ENCODE results near the gene LPIN3. TPM values are rescaled to one million over a fixed set of nuclear protein-coding genes. Genes with fewer than 3 reads are reported as not detected.

Gene LPIN3
- total and polyA plus RNA-seq, 2 experiments from 2014 or later: 6.1 to 9.7 TPM

DNA sequence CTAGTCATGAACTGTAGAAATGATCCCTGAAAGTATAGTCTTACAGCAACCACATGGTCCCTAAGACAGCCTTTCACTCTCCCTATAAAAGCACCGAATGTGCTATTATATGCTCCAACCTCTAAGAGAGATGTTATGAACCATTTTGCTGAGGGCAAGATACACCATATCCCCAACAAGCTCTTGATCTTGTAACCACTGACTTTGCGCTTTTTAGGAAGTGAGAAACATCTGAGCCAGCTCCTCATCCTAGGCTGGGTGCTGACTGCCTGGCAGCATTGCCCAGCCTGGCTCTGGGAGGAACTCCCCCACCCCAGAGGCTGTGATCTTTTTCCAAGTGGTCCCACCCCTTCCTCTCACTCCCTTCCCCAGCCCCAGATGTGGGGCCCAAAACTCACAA is 29.1 kb downstream of the LPIN3 start (continued):
- TF ChIP-seq ZNF462 (CRISPR knock-in tag; IDR thresholded peaks at IDR 0.05): no peak
- TF ChIP-seq, protein P1, sequence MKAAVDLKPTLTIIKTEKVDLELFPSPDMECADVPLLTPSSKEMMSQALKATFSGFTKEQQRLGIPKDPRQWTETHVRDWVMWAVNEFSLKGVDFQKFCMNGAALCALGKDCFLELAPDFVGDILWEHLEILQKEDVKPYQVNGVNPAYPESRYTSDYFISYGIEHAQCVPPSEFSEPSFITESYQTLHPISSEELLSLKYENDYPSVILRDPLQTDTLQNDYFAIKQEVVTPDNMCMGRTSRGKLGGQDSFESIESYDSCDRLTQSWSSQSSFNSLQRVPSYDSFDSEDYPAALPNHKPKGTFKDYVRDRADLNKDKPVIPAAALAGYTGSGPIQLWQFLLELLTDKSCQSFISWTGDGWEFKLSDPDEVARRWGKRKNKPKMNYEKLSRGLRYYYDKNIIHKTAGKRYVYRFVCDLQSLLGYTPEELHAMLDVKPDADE (IDR thresholded peaks at IDR 0.05): no peak
- TF ChIP-seq CTCF (conservative IDR thresholded peaks at IDR 0.05; ENCODE audit: low read depth in 2 of 2): no peak
- TF ChIP-seq CREB1 (CRISPR knock-in tag; IDR thresholded peaks at IDR 0.05; ENCODE audit: low read depth): no peak

- H3K4me3 ChIP-seq: no peak overlapping the region
- peaks cover 45% of the 10 kb centered on the region for H3K27me3 ChIP-seq (ENCODE audit: insufficient read depth)
- peaks cover 25% of the 10 kb centered on the region for H3K9me3 Mint-ChIP-seq
- H3K36me3 Mint-ChIP-seq (ENCODE audit: low read depth): peaks cover 16% of the 10 kb centered on the region
- no peak overlapping the region for H3K4me3 Mint-ChIP-seq
- peaks cover 11% of the 10 kb centered on the region for H3K4me1 Mint-ChIP-seq
- H3K4me1 ChIP-seq (ENCODE audit: insufficient read depth): peaks cover 5% of the 10 kb centered on the region; the same call in 1 of the 2 replicates
- no peaks in the 10 kb centered on the region for H3K9me2 ChIP-seq (ENCODE audit: insufficient read depth)
- no peaks in the 10 kb centered on the region for H3K36me3 ChIP-seq (ENCODE audit: insufficient read depth)
- H3K79me2 ChIP-seq (replicated peaks; ENCODE audit: insufficient read depth): no peaks in the 10 kb centered on the region
- no peak overlapping the region for H3K4me2 ChIP-seq
- DNase-seq (ENCODE audit: low spot score) (no peak), ATAC-seq (no peak)
- no peaks in the 10 kb centered on the region for H4K20me1 ChIP-seq (replicated peaks; ENCODE audit: insufficient read depth)
- no peak overlapping the region for H3K27ac ChIP-seq (ENCODE audit: low read depth)
- H3K27me3 Mint-ChIP-seq (ENCODE audit: insufficient read depth, low read depth, poor library complexity): peaks cover 36% of the 10 kb centered on the region
- no peak overlapping the region for H3K27ac Mint-ChIP-seq
- peaks cover 7% of the 10 kb centered on the region; the same call in 1 of the 2 replicates for H3F3A ChIP-seq (replicated peaks; ENCODE audit: low read depth)
- H2AFZ ChIP-seq: no peak overlapping the region
- TF ChIP-seq CTCF (conservative IDR thresholded peaks at IDR 0.05; ENCODE audit: low read depth in 2 of 2): no peak
- TF ChIP-seq CREB1 (CRISPR knock-in tag; IDR thresholded peaks at IDR 0.05; ENCODE audit: low read depth): no peak
- TF ChIP-seq ZNF114 (CRISPR knock-in tag; IDR thresholded peaks at IDR 0.05): no peak
- TF ChIP-seq, protein P2, sequence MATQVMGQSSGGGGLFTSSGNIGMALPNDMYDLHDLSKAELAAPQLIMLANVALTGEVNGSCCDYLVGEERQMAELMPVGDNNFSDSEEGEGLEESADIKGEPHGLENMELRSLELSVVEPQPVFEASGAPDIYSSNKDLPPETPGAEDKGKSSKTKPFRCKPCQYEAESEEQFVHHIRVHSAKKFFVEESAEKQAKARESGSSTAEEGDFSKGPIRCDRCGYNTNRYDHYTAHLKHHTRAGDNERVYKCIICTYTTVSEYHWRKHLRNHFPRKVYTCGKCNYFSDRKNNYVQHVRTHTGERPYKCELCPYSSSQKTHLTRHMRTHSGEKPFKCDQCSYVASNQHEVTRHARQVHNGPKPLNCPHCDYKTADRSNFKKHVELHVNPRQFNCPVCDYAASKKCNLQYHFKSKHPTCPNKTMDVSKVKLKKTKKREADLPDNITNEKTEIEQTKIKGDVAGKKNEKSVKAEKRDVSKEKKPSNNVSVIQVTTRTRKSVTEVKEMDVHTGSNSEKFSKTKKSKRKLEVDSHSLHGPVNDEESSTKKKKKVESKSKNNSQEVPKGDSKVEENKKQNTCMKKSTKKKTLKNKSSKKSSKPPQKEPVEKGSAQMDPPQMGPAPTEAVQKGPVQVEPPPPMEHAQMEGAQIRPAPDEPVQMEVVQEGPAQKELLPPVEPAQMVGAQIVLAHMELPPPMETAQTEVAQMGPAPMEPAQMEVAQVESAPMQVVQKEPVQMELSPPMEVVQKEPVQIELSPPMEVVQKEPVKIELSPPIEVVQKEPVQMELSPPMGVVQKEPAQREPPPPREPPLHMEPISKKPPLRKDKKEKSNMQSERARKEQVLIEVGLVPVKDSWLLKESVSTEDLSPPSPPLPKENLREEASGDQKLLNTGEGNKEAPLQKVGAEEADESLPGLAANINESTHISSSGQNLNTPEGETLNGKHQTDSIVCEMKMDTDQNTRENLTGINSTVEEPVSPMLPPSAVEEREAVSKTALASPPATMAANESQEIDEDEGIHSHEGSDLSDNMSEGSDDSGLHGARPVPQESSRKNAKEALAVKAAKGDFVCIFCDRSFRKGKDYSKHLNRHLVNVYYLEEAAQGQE (IDR thresholded peaks at IDR 0.05; ENCODE audit: unreplicated experiment): no peak
- no peak for TF ChIP-seq ZNF331 (CRISPR knock-in tag; IDR thresholded peaks at IDR 0.05; ENCODE audit: low read depth)
- TF ChIP-seq, protein P1 (IDR thresholded peaks at IDR 0.05): no peak
Observed at GRCh38 chr20:41370176-41370575, 29.6 kb downstream of the LPIN3 start.
